Psoas muscle (tissue), 8 donors: ENCODE measurements around the gene SLC6A19. TPM values are rescaled to one million over a fixed set of nuclear protein-coding genes. Genes with fewer than 3 reads are reported as not detected.

Source experiments
- ATAC-seq, 4 donors: fragments of 200-7000 bp; cut with Tn5 transposase; one replicate each; pipeline ENCODE4 v1.9.1; 2020; ENCODE audit warnings: moderate library complexity in 3 of 4, mild to moderate bottlenecking in 2 of 4
- DNase-seq, 2 donors: peaks; one replicate each; pipeline ENCODE4 v3.0.0-alpha.2; 2020
- H3K27ac ChIP-seq: fragments of 200-600 bp; one replicate; pipeline ENCODE4 v1.8.0; 2022
- H3K27me3 ChIP-seq, 3 donors: fragments of 200-600 bp in 1 of 3; one replicate each; pipeline versions ENCODE4 v1.6.1 to v1.8.0; 2013 to 2022; ENCODE audit warnings: low read length in 2 of 3, mild to moderate bottlenecking in 2 of 3, moderate library complexity in 1 of 3; ENCODE audit not compliant: insufficient read depth in 3 of 3
- H3K36me3 ChIP-seq, 2 donors: fragments of 200-600 bp in 1 of 2; one replicate each; pipeline versions ENCODE4 v1.6.1 to v1.8.0; 2013 to 2022; ENCODE audit warnings: low read depth in 1 of 2, mild to moderate bottlenecking in 1 of 2, moderate library complexity in 1 of 2; ENCODE audit not compliant: insufficient read depth in 1 of 2
- H3K4me1 ChIP-seq: fragments of 200-600 bp; one replicate; pipeline ENCODE4 v1.8.0; 2022
- H3K4me3 ChIP-seq: fragments of 200-600 bp; one replicate; pipeline ENCODE4 v1.8.0; 2022; ENCODE audit warnings: mild to moderate bottlenecking
- H3K9me3 ChIP-seq: fragments of 200-600 bp; one replicate; pipeline ENCODE4 v1.8.0; 2022
- CTCF ChIP-seq: fragments of 200-600 bp; IDR thresholded peaks from one replicate; pipeline ENCODE4 v1.8.0; 2022; ENCODE audit warnings: antibody characterized with exemption
- WGBS, 3 donors: extraction: QIAGEN DNeasy Blood & Tissue Kit; methylation state at CpG; one replicate each; pipeline versions ENCODE4 v1.1.6 to v1.1.7; 2013; 5-methylcytosine and 5-hydroxymethylcytosine counted together
- intact Hi-C, 2 donors: fragments of 100-400 bp; cut with DNase I; formaldehyde crosslinking; loops; one replicate each; pipeline versions ENCODE4 v1.11.0 to v1.14.2; 2022
- polyA plus RNA-seq, 3 donors: library from polyadenylated mRNA; stranded (reverse); fragments of 200-250 nt; gene quantifications; one replicate each; pipeline ENCODE4 v1.2.3, GENCODE V29; 2013
- total RNA-seq, 4 donors: library from RNA; stranded (reverse); fragmentation: NEBNext Ultra II Directional in 2 of 4; extraction: Animal tissue kit (Norgen Biotek cat#: 25700) in 2 of 4; gene quantifications; one replicate each; pipeline versions ENCODE4 v1.2.1 to v1.2.4, GENCODE V29; 2021 to 2023
- donor health status: healthy with polysubstance abuse.
- donor health status: DM: no; HTN: no; CAD: no; lungs with moderate emphysema.
- donor health status: Bipolar disorder and iron deficiency.
- donor health status: healthy.
- donor health status: DM: yes; HTN: yes; CAD: no.
- donor health status: DM: no; HTN: no; CAD: no.
- donor health status: DM: no; HTN: no; CAD: no.
- donor health status: DM: yes; HTN: yes; CAD: no.

Gene SLC6A19
- total and polyA plus RNA-seq, 7 donors: 0.03 to 0.08 TPM; not detected in 5

DNA sequence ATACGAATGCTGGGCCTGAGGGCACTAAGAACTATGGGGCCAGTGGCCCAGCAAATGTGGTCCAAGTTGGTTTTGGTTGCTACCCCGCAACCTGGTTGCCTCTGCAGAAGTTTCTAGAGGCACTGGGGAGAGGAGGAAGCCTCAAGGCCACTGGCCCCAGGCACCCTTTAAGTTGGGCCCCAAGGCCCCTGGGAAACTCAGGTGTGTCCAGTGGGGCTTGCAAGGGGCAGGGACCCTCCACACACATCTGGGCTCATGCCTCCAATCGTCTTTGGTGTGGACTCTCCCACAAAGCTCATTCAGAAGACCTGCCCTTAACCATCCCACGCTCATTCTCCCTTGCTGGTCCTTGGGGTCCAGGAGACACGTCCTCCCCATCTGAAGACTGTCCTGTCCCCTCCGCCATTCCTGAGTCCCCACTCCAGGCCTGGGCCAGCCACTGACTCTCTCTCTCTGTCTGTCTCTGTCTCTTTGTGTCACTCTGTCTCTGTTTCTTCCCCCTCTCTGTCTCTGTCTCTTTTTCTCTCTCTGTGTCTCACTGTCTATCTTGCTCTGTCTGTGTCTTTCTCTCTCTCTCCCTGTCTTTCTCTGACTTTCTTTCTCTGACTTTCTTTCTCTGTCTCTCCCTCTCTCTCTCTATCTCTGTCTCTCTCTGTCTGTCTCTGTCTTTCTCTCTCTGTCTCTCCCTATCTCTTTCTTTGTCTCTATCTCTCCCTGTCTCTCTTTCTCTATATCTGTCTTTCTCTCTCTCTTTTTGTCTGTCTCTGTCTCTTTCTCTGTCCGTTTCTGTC lies 3.3 kb upstream of the SLC6A19 start:
- Histone ChIP-seq H3K9me3 (no peaks in the 10 kb centered on the region), H3K27me3 (peaks cover 0 to 47% (median 9%) of the 10 kb centered on the region in 3 donors), H3K36me3 (no peaks in the 10 kb centered on the region), H3K27ac (no peak overlapping the region), H3K4me1 (no peaks in the 10 kb centered on the region), H3K4me3 (no peak overlapping the region)
- no peak for TF ChIP-seq CTCF
- WGBS, 3 donors: 86 to 89% (median 89%) methylated on average over 7 of the region's 7 CpGs
- peak in 1 of 2 donors; percentile 30 for DNase-seq
- ATAC-seq: no peak
- intact Hi-C loops: no loop called here

- Histone ChIP-seq H3K36me3 (no peaks in the 10 kb centered on the region), H3K9me3 (no peaks in the 10 kb centered on the region), H3K27me3 (peaks cover 0 to 57% (median 11%) of the 10 kb centered on the region in 3 donors), H3K4me3 (no peak overlapping the region), H3K27ac (no peak overlapping the region), H3K4me1 (no peaks in the 10 kb centered on the region)
- no peak for ATAC-seq
- no peak for TF ChIP-seq CTCF
- DNase-seq: no peak
- intact Hi-C loops: no loop called here
Observed at GRCh38 chr5:1199340-1199648, 2.1 kb upstream of the SLC6A19 start.

DNA sequence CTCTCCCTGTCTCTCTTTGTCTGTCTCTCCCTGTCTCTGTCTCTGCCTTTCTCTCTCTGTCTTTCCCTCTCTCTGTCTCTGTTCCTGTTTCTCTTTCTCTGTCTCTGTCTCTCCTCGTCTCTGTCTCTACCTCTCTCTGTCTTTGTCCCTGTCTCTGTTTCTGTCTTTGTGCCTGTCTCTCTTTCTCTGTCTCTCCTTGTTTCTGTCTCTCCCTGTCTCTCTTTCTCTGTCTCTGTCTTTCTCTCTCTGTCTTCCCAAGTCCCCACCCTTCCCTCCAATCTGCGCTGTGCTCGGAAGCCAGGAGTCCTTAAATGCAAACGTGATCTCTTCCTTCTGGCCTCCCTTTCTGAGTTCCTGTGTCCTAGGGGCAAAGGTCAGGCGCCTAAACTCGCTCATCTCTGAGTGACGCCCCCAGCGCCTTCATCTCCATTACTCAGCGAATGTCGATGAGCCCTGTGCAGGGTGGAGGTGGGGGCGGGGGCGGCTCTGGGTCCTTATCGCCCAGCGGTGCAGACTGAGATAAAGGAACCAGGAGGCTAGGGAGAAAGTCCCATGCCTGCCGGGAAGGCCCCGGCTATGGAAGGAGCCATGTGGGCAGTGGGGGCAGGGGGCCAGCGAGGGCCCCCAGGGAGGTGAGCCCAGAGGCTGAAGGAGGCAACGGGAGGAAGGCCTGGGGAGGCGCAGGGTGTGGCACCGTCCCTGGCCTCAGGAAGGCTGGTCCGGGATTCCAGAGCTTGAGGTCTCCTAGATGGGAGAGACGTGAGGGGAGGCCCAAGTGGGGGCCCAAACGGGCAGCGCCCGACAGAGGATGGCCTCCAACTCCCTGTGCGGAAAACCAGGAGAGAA lies 1.5 kb upstream of the SLC6A19 start:
- no peak for TF ChIP-seq CTCF
- Histone ChIP-seq H3K36me3 (no peaks in the 10 kb centered on the region), H3K9me3 (no peaks in the 10 kb centered on the region), H3K4me3 (no peak overlapping the region), H3K27me3 (peaks cover 0 to 55% (median 11%) of the 10 kb centered on the region in 3 donors), H3K27ac (no peak overlapping the region), H3K4me1 (no peaks in the 10 kb centered on the region)
- 62 to 68% (median 63%) methylated on average over 26 of the region's 26 CpGs for WGBS, 3 donors
- DNase-seq (peak in 1 of 2 donors; percentile 3), ATAC-seq (no peak)
- intact Hi-C loops: no loop called here

DNA sequence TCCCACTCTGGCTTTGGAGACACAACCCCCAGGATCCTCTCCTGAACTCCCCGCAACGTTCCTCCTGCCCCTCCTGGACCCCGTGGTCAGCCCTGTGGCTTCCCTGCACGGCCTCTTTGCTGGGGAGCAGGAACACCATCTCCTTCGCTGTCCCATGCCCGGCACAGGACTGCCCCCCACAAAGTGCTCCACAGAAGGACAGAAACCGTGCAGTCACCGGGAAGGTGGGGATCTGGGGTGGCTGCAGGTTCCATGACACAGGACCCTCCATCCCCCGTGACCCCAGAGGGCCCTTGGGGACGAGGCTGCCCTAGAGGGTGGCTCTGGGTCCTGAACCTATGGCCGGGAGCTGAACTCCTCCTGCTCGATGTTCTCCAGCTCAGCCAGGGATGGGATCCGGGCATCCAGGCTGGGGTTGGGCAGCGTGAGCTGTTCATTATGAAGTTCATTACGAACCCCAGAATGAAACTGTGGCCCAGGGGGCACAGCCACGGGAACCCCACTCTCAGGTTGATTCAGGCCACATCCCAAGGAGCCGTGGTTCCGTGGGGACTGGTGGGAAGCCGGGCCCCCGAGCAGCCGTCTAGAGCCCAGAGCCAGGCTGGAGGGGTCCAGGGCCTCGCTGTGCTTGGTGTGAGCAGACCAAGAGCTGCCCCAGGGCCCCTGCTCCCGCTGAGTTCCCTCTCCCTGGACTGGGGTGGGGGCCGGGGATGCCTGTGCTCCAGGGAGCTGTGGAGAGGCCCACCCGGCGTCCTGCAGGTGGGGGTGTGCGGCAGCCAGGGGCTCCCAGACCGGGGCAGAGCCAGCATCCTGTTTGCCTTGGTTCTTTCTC lies 684 bp upstream of the SLC6A19 start:
- no peak for ATAC-seq
- WGBS, 3 donors: 63 to 73% (median 71%) methylated on average over 24 to 28 of the region's 28 CpGs

More for the DNA sequence above, 684 bp upstream of the SLC6A19 start:
- H3K27me3 ChIP-seq: peaks cover 0 to 63% (median 10%) of the 10 kb centered on the region in 3 donors
- peak in 1 of 2 donors; percentile 4 for DNase-seq
- H3K9me3 ChIP-seq: no peaks in the 10 kb centered on the region
- H3K4me3 ChIP-seq: no peak overlapping the region
- intact Hi-C loops: no loop called here
- no peaks in the 10 kb centered on the region for H3K4me1 ChIP-seq
- no peak for TF ChIP-seq CTCF
- no peak overlapping the region for H3K27ac ChIP-seq
- no peaks in the 10 kb centered on the region for H3K36me3 ChIP-seq
